DND-41 (cell line): ENCODE measurements around the gene RAPGEF2.

Experiments
- CTCF ChIP-seq: IDR thresholded peaks from 2 replicates; pipeline ENCODE4 v1.5.1; 2012; ENCODE audit warnings: borderline replicate concordance, low read length, moderate library complexity, mild to moderate bottlenecking; ENCODE audit not compliant: poor library complexity, severe bottlenecking; ENCODE audit errors: extremely low read depth
- EZH2 ChIP-seq: IDR thresholded peaks from 3 replicates; pipeline ENCODE4 v1.6.1; 2012; ENCODE audit warnings: borderline replicate concordance, low read depth, mild to moderate bottlenecking, moderate library complexity, low read length, inconsistent platforms; ENCODE audit not compliant: severe bottlenecking

DNA sequence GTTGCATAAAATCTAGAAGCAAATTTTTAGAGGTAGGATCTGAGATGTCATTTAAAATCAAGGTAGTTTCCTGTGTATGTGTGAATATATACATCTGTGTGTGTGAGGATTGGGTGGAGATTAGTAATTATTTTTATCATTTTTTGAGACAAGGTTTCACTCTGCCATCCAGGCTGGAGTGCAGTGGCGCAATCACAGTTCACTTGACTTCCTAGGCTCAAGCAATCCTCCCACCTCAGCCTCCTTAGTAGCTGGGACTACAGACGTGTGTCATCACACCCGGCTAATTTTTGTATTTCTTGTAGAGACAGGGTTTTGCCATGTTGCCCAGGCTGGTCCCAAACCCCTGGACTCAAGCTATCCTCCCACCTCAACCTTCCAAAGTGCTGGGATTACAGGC is 188.3 kb downstream of the RAPGEF2 start:
- TF ChIP-seq CTCF: no peak
- TF ChIP-seq EZH2: no peak
